ENCODE data around the gene CEP44. TPM values are rescaled to one million over a fixed set of nuclear protein-coding genes. Genes with fewer than 3 reads are reported as not detected.

CEP44 gene
- total RNA-seq, 2 donors from 2014 or later = 14.8 to 17.5 TPM

GRCh38 chr4:174318829-174319764 lies 35.4 kb downstream of the CEP44 start:
- no peak for DNase-seq (ENCODE audit: low spot score)
- no peak overlapping the region for H3K27ac Mint-ChIP-seq
- no peaks in the 10 kb centered on the region for H3K36me3 Mint-ChIP-seq
- H3K4me3 Mint-ChIP-seq = no peak overlapping the region
- H3K4me1 Mint-ChIP-seq (ENCODE audit: low read depth in 2 of 2) = no peaks in the 10 kb centered on the region
- H3K27me3 Mint-ChIP-seq = no peaks in the 10 kb centered on the region
- H3K9me3 Mint-ChIP-seq = no peaks in the 10 kb centered on the region
- no peak for ATAC-seq

GRCh38 chr4:174320494-174321199 lies 36.9 kb downstream of the CEP44 start:
- no peaks in the 10 kb centered on the region for H3K4me1 Mint-ChIP-seq (ENCODE audit: low read depth in 2 of 2)
- no peak overlapping the region for H3K27ac Mint-ChIP-seq
- no peaks in the 10 kb centered on the region for H3K36me3 Mint-ChIP-seq
- no peak overlapping the region for H3K4me3 Mint-ChIP-seq
- no peaks in the 10 kb centered on the region for H3K27me3 Mint-ChIP-seq
- ATAC-seq = no peak
- DNase-seq (ENCODE audit: low spot score) = no peak
- no peaks in the 10 kb centered on the region for H3K9me3 Mint-ChIP-seq

GRCh38 chr4:174324236-174324635 lies 40.5 kb downstream of the CEP44 start:
- Mint-ChIP-seq H3K27ac (no peak overlapping the region), H3K4me1 (ENCODE audit: low read depth in 2 of 2) (no peaks in the 10 kb centered on the region), H3K9me3 (no peaks in the 10 kb centered on the region), H3K27me3 (no peaks in the 10 kb centered on the region), H3K36me3 (no peaks in the 10 kb centered on the region), H3K4me3 (no peak overlapping the region)
- DNase-seq (ENCODE audit: low spot score) (no peak), ATAC-seq (no peak)

- Mint-ChIP-seq H3K27ac (no peak overlapping the region), H3K36me3 (no peaks in the 10 kb centered on the region), H3K4me3 (no peak overlapping the region), H3K4me1 (ENCODE audit: low read depth in 2 of 2) (no peaks in the 10 kb centered on the region), H3K9me3 (no peaks in the 10 kb centered on the region), H3K27me3 (no peaks in the 10 kb centered on the region)
- ATAC-seq = no peak
- no peak for DNase-seq (ENCODE audit: low spot score)
Measured at GRCh38 chr4:174324725-174325124, 41.0 kb downstream of the CEP44 start.

- Mint-ChIP-seq H3K27ac (no peak overlapping the region), H3K27me3 (no peaks in the 10 kb centered on the region), H3K4me3 (no peak overlapping the region), H3K4me1 (ENCODE audit: low read depth in 2 of 2) (no peaks in the 10 kb centered on the region), H3K9me3 (no peaks in the 10 kb centered on the region), H3K36me3 (no peaks in the 10 kb centered on the region)
- ATAC-seq (no peak), DNase-seq (ENCODE audit: low spot score) (no peak)
Measured at GRCh38 chr4:174332741-174333493, 49.2 kb downstream of the CEP44 start.

- Mint-ChIP-seq H3K9me3 (no peaks in the 10 kb centered on the region), H3K4me3 (no peak overlapping the region), H3K36me3 (no peaks in the 10 kb centered on the region), H3K27me3 (no peaks in the 10 kb centered on the region), H3K27ac (no peak overlapping the region), H3K4me1 (ENCODE audit: low read depth in 2 of 2) (no peaks in the 10 kb centered on the region)
- peak in 1 of 2 donors; percentile 24 for ATAC-seq
- no peak for DNase-seq (ENCODE audit: low spot score)
Measured at GRCh38 chr4:174334628-174335027, 50.9 kb downstream of the CEP44 start.

GRCh38 chr4:174340714-174341113 lies 57.0 kb downstream of the CEP44 start:
- Mint-ChIP-seq H3K27ac (no peak overlapping the region), H3K9me3 (no peaks in the 10 kb centered on the region), H3K27me3 (peaks cover 13 to 15% of the 10 kb centered on the region in 2 donors), H3K36me3 (no peaks in the 10 kb centered on the region), H3K4me3 (no peak overlapping the region), H3K4me1 (ENCODE audit: low read depth in 2 of 2) (no peaks in the 10 kb centered on the region)
- DNase-seq (ENCODE audit: low spot score) (no peak), ATAC-seq (no peak)

- DNase-seq (ENCODE audit: low spot score) (no peak), ATAC-seq (no peak)
- Mint-ChIP-seq H3K4me3 (no peak overlapping the region), H3K27ac (no peak overlapping the region), H3K36me3 (peaks cover 9% of the 10 kb centered on the region), H3K9me3 (peaks cover 3% of the 10 kb centered on the region), H3K4me1 (ENCODE audit: low read depth in 2 of 2) (no peaks in the 10 kb centered on the region), H3K27me3 (peaks cover 32 to 53% of the 10 kb centered on the region in 2 donors)
Measured at GRCh38 chr4:174349156-174349555, 65.4 kb downstream of the CEP44 start.

GRCh38 chr4:174352061-174352819 lies 68.5 kb downstream of the CEP44 start:
- Mint-ChIP-seq H3K27ac (no peak overlapping the region), H3K27me3 (peaks cover 21 to 44% of the 10 kb centered on the region in 2 donors), H3K4me3 (no peak overlapping the region), H3K36me3 (peaks cover 9% of the 10 kb centered on the region), H3K9me3 (peaks cover 3% of the 10 kb centered on the region), H3K4me1 (ENCODE audit: low read depth in 2 of 2) (no peaks in the 10 kb centered on the region)
- no peak for DNase-seq (ENCODE audit: low spot score)
- ATAC-seq = no peak

GRCh38 chr4:174357321-174357720 lies 73.6 kb downstream of the CEP44 start:
- DNase-seq (ENCODE audit: low spot score) (no peak), ATAC-seq (peak; percentile 25 to 70)
- Mint-ChIP-seq H3K27me3 (peaks cover 12 to 27% of the 10 kb centered on the region in 2 donors), H3K27ac (peak overlapping the region; percentile 40 to 75), H3K4me3 (no peak overlapping the region), H3K36me3 (no peaks in the 10 kb centered on the region), H3K9me3 (no peaks in the 10 kb centered on the region), H3K4me1 (ENCODE audit: low read depth in 2 of 2) (peaks cover 13 to 23% of the 10 kb centered on the region in 2 donors)

- H3K27ac Mint-ChIP-seq = peak overlapping the region; percentile 40 to 75
- H3K9me3 Mint-ChIP-seq = no peaks in the 10 kb centered on the region
- peak overlapping the region; percentile 53 for H3K4me3 Mint-ChIP-seq
- H3K27me3 Mint-ChIP-seq = peaks cover 10 to 19% of the 10 kb centered on the region in 2 donors
- DNase-seq (ENCODE audit: low spot score) = no peak
- peak; percentile 34 to 53 for ATAC-seq
- H3K4me1 Mint-ChIP-seq (ENCODE audit: low read depth in 2 of 2) = peaks cover 13 to 23% of the 10 kb centered on the region in 2 donors
- H3K36me3 Mint-ChIP-seq = no peaks in the 10 kb centered on the region
Measured at GRCh38 chr4:174358410-174358809, 74.7 kb downstream of the CEP44 start.

- H3K27me3 Mint-ChIP-seq = peaks cover 10 to 18% of the 10 kb centered on the region in 2 donors
- H3K9me3 Mint-ChIP-seq = no peaks in the 10 kb centered on the region
- peak; percentile 90 to 96 for ATAC-seq
- peak overlapping the region; percentile 40 to 75 for H3K27ac Mint-ChIP-seq
- H3K4me1 Mint-ChIP-seq (ENCODE audit: low read depth in 2 of 2) = peaks cover 13 to 23% of the 10 kb centered on the region in 2 donors
- no peaks in the 10 kb centered on the region for H3K36me3 Mint-ChIP-seq
- DNase-seq (ENCODE audit: low spot score) = no peak
- H3K4me3 Mint-ChIP-seq = peak overlapping the region; percentile 53
Measured at GRCh38 chr4:174358829-174359228, 75.1 kb downstream of the CEP44 start.

- Mint-ChIP-seq H3K4me3 (no peak overlapping the region), H3K27me3 (peaks cover 4 to 11% of the 10 kb centered on the region in 2 donors), H3K27ac (no peak overlapping the region), H3K9me3 (no peaks in the 10 kb centered on the region), H3K36me3 (no peaks in the 10 kb centered on the region), H3K4me1 (ENCODE audit: low read depth in 2 of 2) (peaks cover 13 to 23% of the 10 kb centered on the region in 2 donors)
- DNase-seq (ENCODE audit: low spot score) = no peak
- ATAC-seq = no peak
Measured at GRCh38 chr4:174362340-174362739, 78.6 kb downstream of the CEP44 start.
